Iris pigment epithelial cell (primary cell): ENCODE results near the gene RPS24.
"Not testable (repeated sequence)": the region's sequence is repeated elsewhere in the genome, so short reads cannot be mapped to it uniquely, and the experiment has no call there.

Experiments
- DNase-seq: peaks from one replicate; pipeline ENCODE4 v3.0.0-alpha.2; 2011; ENCODE audit warnings: low read depth

The RPS24 gene

GRCh38 chr10:78053211-78053868 lies 19.7 kb downstream of the RPS24 start:
- DNase-seq = no peak

DNA sequence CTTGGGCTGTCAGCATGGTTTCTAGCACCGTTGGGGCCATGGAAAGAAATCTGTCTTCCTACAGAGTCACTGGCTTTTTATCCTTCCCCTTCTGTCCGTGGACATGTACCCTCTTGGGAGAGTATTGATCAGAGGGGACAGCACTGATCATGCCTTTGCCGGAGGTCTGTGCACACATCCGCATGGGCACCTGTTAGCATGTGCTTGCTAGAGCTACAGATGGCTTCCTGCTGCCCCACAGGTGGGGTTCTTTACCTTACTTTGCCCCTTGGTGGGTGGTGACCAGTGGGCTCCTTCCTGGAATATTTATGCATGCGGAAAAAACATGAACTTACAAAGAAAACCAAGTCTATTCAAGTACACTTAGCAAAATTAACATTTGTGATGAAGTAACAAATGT lies 24.9 kb downstream of the RPS24 start:
- DNase-seq = no peak

DNA sequence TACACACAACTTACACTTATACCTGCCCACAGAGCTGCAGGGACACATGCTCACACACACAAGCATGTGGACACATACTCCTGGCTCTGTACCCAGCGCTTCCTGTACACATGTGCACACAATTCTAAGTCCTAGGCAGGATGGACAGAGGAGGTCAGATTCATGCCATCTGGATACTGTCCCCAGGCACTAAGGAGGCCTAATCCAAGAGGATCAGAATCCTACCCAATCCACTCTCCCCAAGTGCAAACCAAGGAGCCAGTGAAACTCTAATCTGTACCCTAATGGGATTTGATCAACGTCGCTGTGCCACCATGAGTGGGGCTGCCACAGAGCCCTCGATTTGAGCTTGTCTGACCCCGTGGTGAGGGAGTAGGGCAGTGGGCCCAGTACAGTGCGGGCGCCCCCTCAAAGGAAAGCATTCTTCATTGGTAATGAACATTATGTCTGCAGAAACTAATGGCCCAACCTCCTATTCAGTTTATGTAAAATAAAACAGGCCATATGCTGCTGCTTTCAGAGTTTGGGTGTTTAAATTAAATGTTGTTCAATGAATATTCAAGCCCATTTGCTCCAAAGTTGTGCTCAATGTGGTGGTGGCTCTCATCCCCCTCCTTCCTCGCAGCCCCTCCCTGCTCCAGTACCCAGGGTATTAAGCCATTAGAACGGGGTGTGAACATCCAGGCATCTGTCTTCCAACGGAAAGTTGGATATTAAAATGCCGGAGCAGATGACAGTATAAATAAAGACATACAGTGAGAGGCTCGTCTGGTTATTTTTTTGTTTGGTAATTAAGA lies 26.4 kb downstream of the RPS24 start:
- no peak for DNase-seq

- DNase-seq = no peak
These were observed 28.6 kb downstream of the RPS24 start for GRCh38 chr10:78062296-78062695.

DNA sequence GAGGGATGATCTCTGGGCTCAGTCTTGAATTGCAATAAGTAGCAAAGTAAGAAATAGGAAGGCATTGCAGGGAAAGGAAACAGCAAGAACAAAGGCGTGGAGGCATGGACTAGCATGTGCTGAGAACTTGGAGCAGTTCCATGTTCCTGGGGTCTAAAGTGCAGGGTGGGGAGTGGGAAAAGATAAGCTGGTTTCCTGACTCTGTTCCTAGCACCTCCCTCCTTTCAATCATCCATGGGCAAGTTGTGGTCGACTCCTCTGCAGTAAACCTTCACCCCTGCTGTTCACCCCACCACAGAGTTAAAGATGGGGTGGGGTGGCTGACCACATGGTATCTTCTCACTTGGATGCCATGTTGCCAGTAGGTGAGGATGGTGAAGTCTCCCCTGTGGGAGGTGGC lies 29.6 kb downstream of the RPS24 start:
- no peak for DNase-seq

DNA sequence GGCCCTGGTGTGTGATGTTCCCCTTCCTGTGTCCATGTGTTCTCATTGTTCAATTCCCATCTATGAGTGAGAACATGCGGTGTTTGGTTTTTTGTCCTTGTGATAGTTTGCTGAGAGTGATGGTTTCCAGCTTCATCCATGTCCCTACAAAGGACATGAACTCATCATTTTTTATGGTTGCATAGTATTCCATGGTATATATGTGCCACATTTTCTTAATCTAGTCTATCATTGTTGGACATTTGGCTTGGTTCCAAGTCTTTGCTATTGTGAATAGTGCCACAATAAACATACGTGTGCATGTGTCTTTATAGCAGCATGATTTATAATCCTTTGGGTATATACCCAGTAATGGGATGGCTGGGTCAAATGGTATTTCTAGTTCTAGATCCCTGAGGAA lies 31.3 kb downstream of the RPS24 start:
- not testable (repeated sequence) for DNase-seq

DNA sequence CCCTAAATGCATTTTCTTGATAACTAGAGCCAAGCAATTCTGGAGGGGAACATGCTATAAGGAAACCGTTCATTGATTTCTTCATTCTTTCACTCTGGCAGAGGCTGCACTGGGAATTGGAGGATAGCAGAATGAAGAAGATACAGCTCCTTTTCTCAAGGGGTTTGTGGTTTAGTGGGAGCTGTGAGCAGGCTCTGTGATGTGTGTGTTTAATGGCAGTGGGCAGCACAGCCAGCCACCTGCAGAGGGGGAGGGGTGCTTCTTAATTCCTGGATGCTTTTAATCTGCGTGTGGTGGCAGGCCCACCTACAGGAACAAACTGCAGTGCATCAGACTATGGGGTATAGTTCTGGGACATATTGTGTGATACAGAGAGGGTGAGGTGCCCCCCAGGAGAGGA lies 31.9 kb downstream of the RPS24 start:
- no peak for DNase-seq

- DNase-seq = no peak
These were observed 32.3 kb downstream of the RPS24 start for GRCh38 chr10:78066012-78066411.

DNA sequence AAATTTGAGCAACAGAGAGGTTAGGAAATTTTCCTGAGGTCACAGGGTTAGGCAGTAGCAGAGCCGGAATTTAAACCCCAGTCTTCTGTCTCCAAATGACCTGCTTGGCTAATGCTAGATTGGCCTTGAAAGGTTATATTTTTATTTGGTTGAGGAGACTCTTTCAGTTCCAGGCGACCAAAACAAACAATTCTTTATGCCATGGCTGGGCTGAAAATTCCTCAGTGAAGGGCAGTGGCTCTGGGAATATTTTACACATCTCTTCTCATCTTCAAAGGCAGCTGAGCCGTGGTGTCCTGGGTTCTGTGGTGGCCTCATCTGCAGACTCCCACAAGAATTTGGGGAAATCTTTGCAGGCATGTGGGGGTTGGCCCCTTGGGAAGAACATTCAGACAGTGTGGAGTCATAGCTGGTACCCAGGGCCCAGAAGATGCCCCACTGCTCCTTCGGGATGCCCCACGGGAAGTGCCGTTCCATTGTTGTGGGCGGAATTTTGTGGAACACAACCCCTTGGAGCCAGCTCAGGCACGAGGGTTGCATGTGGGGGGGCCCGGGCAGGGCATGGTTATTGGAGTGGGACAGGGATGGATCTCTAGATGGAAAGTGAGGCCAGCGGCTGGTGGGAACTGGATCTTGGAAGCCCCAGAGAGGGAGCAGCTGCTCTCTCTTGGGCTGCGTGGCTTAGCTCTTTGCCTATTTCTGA lies 33.2 kb downstream of the RPS24 start:
- no peak for DNase-seq

DNA sequence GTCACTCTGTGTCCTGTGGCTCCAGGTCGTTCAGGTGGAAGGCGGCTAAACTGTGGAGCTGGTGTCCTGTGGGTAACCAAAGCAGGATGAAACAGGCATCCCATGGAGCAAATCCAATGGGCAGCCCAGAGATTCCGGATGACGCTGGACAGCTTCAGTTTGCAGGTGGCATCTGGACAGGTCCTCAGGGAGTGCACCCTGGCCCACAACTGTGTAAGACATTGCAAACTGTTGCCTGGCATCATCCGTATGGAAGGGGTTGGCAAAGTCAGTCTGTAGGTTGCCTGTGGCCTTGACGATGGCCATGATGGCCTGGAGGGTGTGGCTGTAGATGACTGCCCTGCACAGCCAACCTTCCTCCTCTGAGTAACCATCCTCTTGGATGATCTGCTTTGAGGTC lies 35.5 kb downstream of the RPS24 start:
- DNase-seq = no peak

GRCh38 chr10:78070064-78070463 lies 36.4 kb downstream of the RPS24 start:
- DNase-seq = not testable (repeated sequence)

DNA sequence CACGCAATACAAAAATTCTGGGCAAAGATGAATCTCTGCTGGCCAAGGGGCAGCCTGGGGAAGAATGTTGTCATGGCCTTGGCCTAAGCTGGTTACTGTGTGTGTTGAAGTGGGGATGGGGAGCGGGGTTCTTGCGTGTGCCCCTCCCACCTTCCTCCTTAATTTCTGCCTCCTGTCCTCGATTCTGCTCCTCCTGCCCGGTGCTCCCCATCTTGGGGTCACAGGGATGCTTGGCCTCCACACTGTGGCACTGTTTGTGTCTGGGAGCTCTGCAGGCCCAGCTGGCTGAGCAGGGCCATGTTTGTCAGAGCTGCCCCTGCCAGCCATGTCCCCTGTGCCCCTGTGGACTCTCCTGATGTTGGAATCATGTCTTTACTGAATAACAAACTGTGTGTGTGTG lies 37.1 kb downstream of the RPS24 start:
- no peak for DNase-seq

GRCh38 chr10:78071140-78071856 lies 37.6 kb downstream of the RPS24 start:
- DNase-seq = no peak

- DNase-seq = no peak
These were observed 38.2 kb downstream of the RPS24 start for GRCh38 chr10:78071857-78072179.

DNA sequence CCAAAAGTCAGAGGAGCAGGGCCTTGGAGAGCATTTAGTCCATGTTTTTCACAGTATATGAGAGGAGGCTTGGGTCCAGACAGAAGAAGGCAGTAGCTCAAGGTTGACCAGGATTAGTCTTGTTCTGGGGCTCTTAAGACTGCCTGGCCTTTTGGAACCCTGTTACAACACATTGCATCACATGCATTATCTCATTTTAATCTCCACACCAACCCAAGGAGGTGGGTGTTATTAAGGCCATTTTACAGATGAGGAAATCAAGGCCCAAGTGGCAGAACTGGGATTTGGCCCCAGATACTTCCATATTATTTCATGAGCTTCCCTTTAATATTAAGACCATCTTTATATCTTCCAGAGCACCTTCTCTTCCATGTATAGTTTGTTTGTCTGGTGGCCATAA lies 38.8 kb downstream of the RPS24 start:
- DNase-seq = no peak

GRCh38 chr10:78075806-78076205 lies 42.1 kb downstream of the RPS24 start:
- not testable (repeated sequence) for DNase-seq

DNA sequence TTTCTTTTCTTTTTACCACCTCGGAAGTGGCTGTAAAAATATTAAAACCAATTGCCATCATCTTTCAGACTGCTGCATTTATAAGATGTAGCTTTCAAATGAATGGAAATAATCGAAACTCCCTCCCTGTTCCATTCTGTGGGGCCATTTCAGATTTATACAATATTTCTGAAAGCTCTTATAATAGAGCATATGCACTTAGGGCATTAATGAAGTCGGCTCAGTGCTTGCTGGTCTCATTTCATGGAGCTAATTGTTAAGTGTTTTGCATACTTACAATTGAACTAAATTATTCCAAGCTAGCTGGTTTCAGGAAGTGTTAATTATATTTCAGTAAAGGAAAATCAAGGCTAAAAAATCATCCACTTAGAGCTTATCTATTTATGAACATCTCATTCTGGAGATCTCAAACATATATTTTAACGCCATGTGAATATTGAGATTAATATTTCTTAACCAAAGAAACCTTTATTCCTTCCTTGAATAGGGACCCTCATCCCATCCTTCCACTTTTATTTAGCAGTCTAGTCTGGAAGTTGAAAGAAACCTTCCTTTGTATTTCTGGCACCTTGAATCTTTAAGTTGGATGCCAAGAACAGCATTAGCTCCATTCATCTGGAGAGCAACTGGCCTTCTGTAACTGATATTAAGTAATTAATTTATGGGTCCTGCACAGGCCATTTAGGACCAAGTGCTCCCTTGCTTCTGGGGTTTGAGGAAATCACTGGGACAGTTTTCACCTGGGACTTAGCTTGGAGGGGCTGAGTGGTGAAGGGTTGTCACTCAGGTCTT lies 45.1 kb downstream of the RPS24 start:
- no peak for DNase-seq

GRCh38 chr10:78079411-78079810 lies 45.7 kb downstream of the RPS24 start:
- DNase-seq = no peak

DNA sequence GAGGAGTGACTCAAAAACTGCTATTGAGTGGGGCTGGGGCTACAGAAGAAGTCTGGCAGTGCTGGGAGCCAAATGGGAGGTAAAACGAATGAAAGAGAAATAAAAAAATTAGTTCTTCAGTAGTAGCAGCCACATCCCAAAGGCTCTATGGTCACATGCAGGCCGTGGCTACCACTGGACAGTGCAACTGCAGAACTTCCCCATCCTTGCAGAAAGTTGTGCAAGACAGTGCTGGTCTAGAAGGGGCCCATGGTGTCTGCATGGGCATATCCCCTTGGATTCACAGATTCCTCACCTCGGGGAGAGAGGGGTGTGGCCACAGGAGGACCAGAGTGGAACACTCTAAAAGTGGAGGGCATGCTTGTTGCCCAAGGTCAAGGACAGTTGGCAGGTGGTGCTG lies 47.6 kb downstream of the RPS24 start:
- DNase-seq = no peak

- DNase-seq = no peak
These were observed 49.0 kb downstream of the RPS24 start for GRCh38 chr10:78082636-78083035.
